B cell (primary cell): ENCODE results near the gene SEMA6D. TPM values are rescaled to one million over a fixed set of nuclear protein-coding genes. Genes with fewer than 3 reads are reported as not detected.

Experiments used
- ATAC-seq: fragments of 200-7000 bp; cut with Tn5 transposase; one replicate; pipeline ENCODE4 v1.10.0; 2021; ENCODE audit warnings: low read depth, mild to moderate bottlenecking, moderate number of reproducible peaks, moderate library complexity
- CTCF ChIA-PET: fragments of 350-600 bp; sonication (Branson Sonifier 250); formaldehyde crosslinking; loops from one replicate; lab custom pipeline; 2021; ENCODE audit warnings: antibody characterized with exemption, inconsistent platforms; lab: Charles Lee
- POLR2A ChIA-PET: fragments of 350-600 bp; sonication (Branson Sonifier 250); formaldehyde crosslinking; loops from one replicate; lab custom pipeline; 2021; ENCODE audit warnings: antibody characterized with exemption; lab: Charles Lee
- DNase-seq: peaks from one replicate; pipeline ENCODE4 v3.0.0; 2013
- H2AFZ ChIP-seq: 2 replicates; pipeline ENCODE4 v1.6.1; 2012; ENCODE audit warnings: mild to moderate bottlenecking, low read depth, low read length; ENCODE audit not compliant: insufficient read depth, poor library complexity, severe bottlenecking
- H3K27ac ChIP-seq, 2 donors: 1 replicate in 1 of 2; 2 replicates in 1 of 2; pipeline ENCODE4 v1.5.1; 2012 to 2013; ENCODE audit warnings: low read length in 2 of 2, mild to moderate bottlenecking in 2 of 2, moderate library complexity in 1 of 2
- H3K27me3 ChIP-seq, 4 experiments: fragments of 200-600 bp in 1 of 4; sonication (generic) in 1 of 4; replicated peaks in 1 of 4; 1 replicate in 2 of 4; 2 replicates in 2 of 4; pipeline versions ENCODE4 v1.6.1 to v1.7.0; 2013 to 2016; ENCODE audit warnings: low read length in 3 of 4, mild to moderate bottlenecking in 2 of 4, mixed read lengths in 1 of 4, moderate library complexity in 1 of 4; ENCODE audit not compliant: insufficient read depth in 4 of 4, control insufficient read depth in 3 of 4; ENCODE audit errors: control extremely low read depth in 1 of 4
- H3K36me3 ChIP-seq, 2 experiments: replicated peaks in 1 of 2; 1 replicate in 1 of 2; 2 replicates in 1 of 2; pipeline versions ENCODE4 v1.6.1 to v1.7.1; 2013; ENCODE audit warnings: low read length in 1 of 2; ENCODE audit not compliant: insufficient read depth in 2 of 2, control insufficient read depth in 1 of 2; ENCODE audit errors: control extremely low read depth in 1 of 2, extremely low read depth in 1 of 2
- H3K4me1 ChIP-seq, 2 donors: fragments of 200-600 bp in 1 of 2; sonication (generic) in 1 of 2; 1 replicate in 1 of 2; 2 replicates in 1 of 2; pipeline versions ENCODE4 v1.5.1 to v1.6.1; 2013 to 2017; ENCODE audit warnings: low read length in 2 of 2; ENCODE audit not compliant: control insufficient read depth in 2 of 2, insufficient read depth in 2 of 2
- H3K4me2 ChIP-seq: replicated peaks from 2 replicates; pipeline ENCODE3; 2012; ENCODE audit warnings: mild to moderate bottlenecking, low read depth, low read length; ENCODE audit not compliant: poor library complexity, severe bottlenecking
- H3K4me3 ChIP-seq, 5 experiments: fragments of 200-600 bp in 1 of 5; sonication (generic) in 1 of 5; 1 replicate in 3 of 5; 2 replicates in 2 of 5; pipeline versions ENCODE4 v1.5.1 to v1.7.0; 2011 to 2016; ENCODE audit warnings: low read length in 4 of 5, mild to moderate bottlenecking in 4 of 5, low read depth in 2 of 5, control low read depth in 1 of 5, moderate library complexity in 1 of 5; ENCODE audit not compliant: insufficient read depth in 1 of 5; ENCODE audit errors: control extremely low read depth in 1 of 5, extremely low read depth in 1 of 5
- H3K79me2 ChIP-seq: fragments of 200-600 bp; sonication (generic); one replicate; pipeline ENCODE4 v1.6.0; 2016; ENCODE audit warnings: low read length; ENCODE audit not compliant: control insufficient read depth, insufficient read depth
- H3K9ac ChIP-seq: fragments of 200-600 bp; sonication (generic); 2 replicates; pipeline ENCODE4 v1.6.1; 2017; ENCODE audit warnings: mild to moderate bottlenecking, low read length, moderate library complexity
- H3K9me3 ChIP-seq, 3 donors: one replicate each; pipeline versions ENCODE4 v1.6.1 to v1.7.1; 2013; ENCODE audit warnings: low read length in 2 of 3; ENCODE audit not compliant: control insufficient read depth in 2 of 3, insufficient read depth in 1 of 3; ENCODE audit errors: control extremely low read depth in 1 of 3
- H4K20me1 ChIP-seq: 2 replicates; pipeline ENCODE4 v1.6.0; 2012; ENCODE audit warnings: mild to moderate bottlenecking, low read length; ENCODE audit not compliant: insufficient read depth, control insufficient read depth, poor library complexity, severe bottlenecking
- H3K27ac Mint-ChIP-seq: one replicate; pipeline ENCODE4 v1.8.0; 2021; ENCODE audit warnings: mixed read lengths
- H3K27me3 Mint-ChIP-seq: one replicate; pipeline ENCODE4 v1.8.0; 2021; ENCODE audit warnings: mixed read lengths
- H3K4me1 Mint-ChIP-seq: one replicate; pipeline ENCODE4 v1.8.0; 2021; ENCODE audit warnings: mixed read lengths
- H3K4me3 Mint-ChIP-seq: one replicate; pipeline ENCODE4 v1.8.0; 2021; ENCODE audit warnings: mixed read lengths
- H3K9me3 Mint-ChIP-seq: one replicate; pipeline ENCODE4 v1.8.0; 2022; ENCODE audit warnings: mixed read lengths; ENCODE audit not compliant: insufficient read depth
- CTCF ChIP-seq: fragments of 200-600 bp; IDR thresholded peaks from one replicate; pipeline ENCODE4 v1.8.0; 2022; ENCODE audit warnings: antibody characterized with exemption, mild to moderate bottlenecking
- EZH2 ChIP-seq: IDR thresholded peaks from 2 replicates; pipeline ENCODE4 v1.6.1; 2012; ENCODE audit warnings: borderline replicate concordance, low read depth, mild to moderate bottlenecking, moderate library complexity, low read length; ENCODE audit not compliant: insufficient read depth, poor library complexity, severe bottlenecking
- WGBS: methylation state at CpG from one replicate; pipeline ENCODE4 v1.1.5; 2013; ENCODE audit warnings: missing lambda C conversion rate; ENCODE audit not compliant: insufficient coverage; 5-methylcytosine and 5-hydroxymethylcytosine counted together
- intact Hi-C: fragments of 100-400 bp; cut with micrococcal nuclease; formaldehyde crosslinking; loops from one replicate; pipeline ENCODE4 v1.10.0; 2022
- polyA plus RNA-seq: library from polyadenylated mRNA; depleted of rRNA; stranded (reverse); fragments of >200 nt; gene quantifications from 2 replicates; pipeline ENCODE4 v1.2.3, GENCODE V29; 2012
- total RNA-seq, 2 donors: library from RNA; stranded (reverse); fragments of 120-200 nt in 1 of 2; gene quantifications; 1 replicate in 1 of 2; 2 replicates in 1 of 2; pipeline versions ENCODE4 v1.2.3 to v1.2.4, GENCODE V29; 2013 to 2022

SEMA6D gene
- total and polyA plus RNA-seq, 2 donors (not counting 1 experiment from before 2014, with no cell fraction given): not detected

DNA sequence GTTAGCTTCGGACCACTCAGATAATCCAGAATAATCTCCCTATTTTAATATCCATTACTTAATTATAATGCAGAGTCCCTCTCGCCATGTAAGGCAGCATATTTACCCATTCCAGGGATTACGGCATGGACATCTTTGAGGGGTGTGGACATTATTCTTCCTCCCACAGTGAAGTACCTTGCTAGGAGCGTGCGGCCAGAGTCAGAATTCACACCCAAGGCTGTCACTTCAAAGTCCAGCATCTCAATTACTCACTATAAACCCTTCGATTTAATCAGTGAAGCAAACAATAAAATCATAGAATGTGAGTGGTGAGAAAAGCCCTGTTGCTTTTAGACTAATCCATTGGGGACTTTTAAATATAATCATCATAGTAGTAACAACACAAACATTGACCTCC, 11.6 kb downstream of the SEMA6D start:
- Histone ChIP-seq H3K36me3 (no peaks in the 10 kb centered on the region), H3K9ac (no peak overlapping the region), H3K4me2 (no peak overlapping the region), H3K9me3 (peaks cover 0 to 3% (median 0%) of the 10 kb centered on the region in 3 donors), H2AFZ (no peak overlapping the region), H3K4me1 (no peaks in the 10 kb centered on the region), H3K27me3 (no peaks in the 10 kb centered on the region), H3K27ac (no peak overlapping the region), H3K4me3 (no peak overlapping the region), H4K20me1 (no peaks in the 10 kb centered on the region), H3K79me2 (no peaks in the 10 kb centered on the region)
- Mint-ChIP-seq H3K4me3 (no peak overlapping the region), H3K27ac (no peak overlapping the region), H3K4me1 (no peaks in the 10 kb centered on the region), H3K9me3 (no peaks in the 10 kb centered on the region), H3K27me3 (peaks cover 7% of the 10 kb centered on the region)
- POLR2A ChIA-PET: no interaction called here
- DNase-seq (no peak), ATAC-seq (no peak)
- TF ChIP-seq EZH2: no peak
- no peak for TF ChIP-seq CTCF
- intact Hi-C loops: no loop called here
- 100% methylated on average over 1 of the region's 6 CpGs for WGBS
- CTCF ChIA-PET: no interaction called here

- TF ChIP-seq EZH2: no peak
- TF ChIP-seq CTCF: no peak
- ChIA-PET POLR2A (no interaction called here), CTCF (no interaction called here)
- Histone ChIP-seq H3K27ac (no peak overlapping the region), H3K4me2 (no peak overlapping the region), H3K79me2 (no peaks in the 10 kb centered on the region), H3K4me3 (no peak overlapping the region), H3K36me3 (no peaks in the 10 kb centered on the region), H3K9me3 (peaks cover 0 to 3% (median 0%) of the 10 kb centered on the region in 3 donors), H3K4me1 (no peaks in the 10 kb centered on the region), H3K9ac (no peak overlapping the region), H4K20me1 (no peaks in the 10 kb centered on the region), H3K27me3 (no peaks in the 10 kb centered on the region), H2AFZ (no peak overlapping the region)
- Mint-ChIP-seq H3K4me1 (no peaks in the 10 kb centered on the region), H3K27me3 (peaks cover 9% of the 10 kb centered on the region), H3K4me3 (no peak overlapping the region), H3K9me3 (no peaks in the 10 kb centered on the region), H3K27ac (no peak overlapping the region)
- intact Hi-C loops: no loop called here
- ATAC-seq: no peak
- no peak for DNase-seq
- WGBS: no CpG with 5 or more reads among the region's 3 CpGs
Measured at GRCh38 chr15:47731230-47731629, 13.9 kb downstream of the SEMA6D start.
